HL-60 (cell line): ENCODE data around the gene HIPK2.

Experiments
- CTCF ChIP-seq: IDR thresholded peaks from one replicate; pipeline ENCODE4 v1.5.1; 2011; ENCODE audit warnings: low read length, control low read depth, inconsistent platforms; ENCODE audit not compliant: insufficient read depth
- REST ChIP-seq: IDR thresholded peaks from 2 replicates; pipeline ENCODE4 v1.6.1; 2012; ENCODE audit warnings: low read depth; ENCODE audit not compliant: insufficient replicate concordance
- SPI1 ChIP-seq: IDR thresholded peaks from 2 replicates; pipeline ENCODE4 v1.6.1; 2012; ENCODE audit warnings: low read depth, mild to moderate bottlenecking, borderline replicate concordance

- TF ChIP-seq CTCF (no peak), SPI1 (no peak), REST (no peak)
Measured at GRCh38 chr7:139566736-139567646, 210.8 kb downstream of the HIPK2 start.
